ENCODE data around the gene OBSL1.

GRCh38 chr2:219560037-219560892, 11.1 kb downstream of the OBSL1 start:
- peak; percentile 30 to 89 (median 71) for TF ChIP-seq CTCF (IDR thresholded peaks at IDR 0.05)
- TF ChIP-seq POLR2A (IDR thresholded peaks at IDR 0.05): no peak
- TF ChIP-seq EP300 (IDR thresholded peaks at IDR 0.05): no peak

Measured in tibial nerve (tissue), 4 donors.